GM12878 (cell line): ENCODE results near the gene CMTM5. TPM values are rescaled to one million over a fixed set of nuclear protein-coding genes. Genes with fewer than 3 reads are reported as not detected.

ENCODE experiments used
- CREB1 ChIP-seq: IDR thresholded peaks from 2 replicates; pipeline ENCODE4 v1.6.1; 2012; ENCODE audit warnings: low read depth, mild to moderate bottlenecking, inconsistent platforms
- ETV6 ChIP-seq, 2 experiments: fragments of 450-650 bp in 1 of 2; IDR thresholded peaks in 1 of 2; conservative IDR thresholded peaks in 1 of 2; 2 replicates each; pipeline ENCODE4 v1.6.1; 2014; ENCODE audit warnings: antibody characterized with exemption in 1 of 2, borderline replicate concordance in 1 of 2, low read depth in 1 of 2, mild to moderate bottlenecking in 1 of 2, moderate library complexity in 1 of 2
- FOXK2 ChIP-seq: fragments of 450-650 bp; IDR thresholded peaks from 2 replicates; pipeline ENCODE4 v1.6.1; 2017; ENCODE audit warnings: mild to moderate bottlenecking, moderate library complexity
- KDM1A ChIP-seq: fragments of 200-600 bp; sonication (generic); IDR thresholded peaks from 2 replicates; pipeline ENCODE4 v1.6.1; 2016; ENCODE audit warnings: borderline replicate concordance
- TCF12 ChIP-seq: IDR thresholded peaks from 2 replicates; pipeline ENCODE4 v1.6.1; 2011; ENCODE audit warnings: low read depth, mild to moderate bottlenecking, low read length
- polyA plus RNA-seq, 11 experiments: library from polyadenylated mRNA; depleted of rRNA in 4 of 11; unstranded in 6 of 11; stranded (reverse) in 5 of 11; fragments of >200 nt; fragmentation: Nextera tagmentation in 4 of 11; fragmentation: Illumina TruSeq in 1 of 11; extraction: Ambion mirVana in 4 of 11; extraction: Trizol in 1 of 11; gene quantifications; 1 replicate in 1 of 11; 2 replicates in 10 of 11; pipeline versions ENCODE4 v1.2.1 to v1.2.3, GENCODE V29; 2011 to 2016; ENCODE audit warnings: inconsistent platforms in 2 of 11, missing spikeins in 2 of 11, low read depth in 1 of 11
- total RNA-seq, 4 experiments: library from RNA; depleted of rRNA in 3 of 4; stranded (reverse); fragments of >200 nt in 3 of 4; fragmentation: Illumina TruSeq in 1 of 4; extraction: Trizol in 1 of 4; gene quantifications; 2 replicates each; pipeline versions ENCODE4 v1.2.1 to v1.2.3, GENCODE V29; 2013 to 2021
- TF ChIP-seq, protein P1 (sequence below): fragments of 450-650 bp; IDR thresholded peaks from 2 replicates; pipeline ENCODE4 v1.6.1; 2016; ENCODE audit warnings: mild to moderate bottlenecking, moderate library complexity, borderline replicate concordance

Gene CMTM5
- total and polyA plus RNA-seq, 10 of the 15 experiments (the other 5 are each of a cell fraction or from before 2014, with no cell fraction given) = not detected

DNA sequence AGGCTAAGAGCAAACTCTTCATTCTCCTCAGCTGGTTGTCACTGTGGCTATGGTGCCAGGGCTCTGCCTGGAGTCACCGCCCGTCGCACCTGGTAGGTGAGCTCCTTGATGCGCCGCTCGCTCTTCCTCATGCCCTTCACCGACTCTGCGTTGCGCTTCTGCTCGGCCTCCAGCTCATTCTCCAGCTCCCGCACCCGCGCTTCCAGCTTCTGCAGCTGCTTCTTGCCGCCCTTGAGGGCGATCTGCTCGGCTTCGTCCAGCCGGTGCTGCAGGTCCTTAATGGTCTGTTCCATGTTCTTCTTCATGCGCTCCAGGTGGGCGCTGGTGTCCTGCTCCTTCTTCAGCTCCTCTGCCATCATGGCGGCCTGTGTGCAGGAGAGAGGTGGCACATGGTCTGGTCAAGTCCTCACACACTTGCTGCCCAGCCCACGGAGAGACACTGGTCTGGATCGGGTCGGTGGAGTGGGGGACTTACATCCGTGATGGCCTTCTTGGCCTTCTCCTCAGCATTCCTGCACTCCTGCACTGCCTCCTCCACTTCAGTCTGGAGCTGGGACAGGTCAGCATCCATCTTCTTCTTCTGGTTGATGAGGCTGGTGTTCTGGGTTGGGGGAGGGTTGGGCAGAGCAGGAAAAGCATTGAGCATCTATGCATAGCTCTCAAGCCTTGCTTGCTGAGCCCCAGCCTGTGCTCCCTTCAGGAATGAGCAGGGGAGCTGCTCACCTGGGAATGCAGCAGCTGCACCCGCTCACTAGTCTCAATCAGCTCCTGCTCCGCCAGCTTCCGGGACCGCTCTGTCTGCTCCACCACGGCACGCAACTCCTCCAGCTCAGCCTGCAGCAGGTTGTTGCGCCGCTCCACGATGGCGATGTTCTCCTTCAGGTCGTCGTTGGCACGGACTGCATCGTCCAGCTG lies 38.3 kb downstream of the CMTM5 start (continued):
- TF ChIP-seq, protein P1, sequence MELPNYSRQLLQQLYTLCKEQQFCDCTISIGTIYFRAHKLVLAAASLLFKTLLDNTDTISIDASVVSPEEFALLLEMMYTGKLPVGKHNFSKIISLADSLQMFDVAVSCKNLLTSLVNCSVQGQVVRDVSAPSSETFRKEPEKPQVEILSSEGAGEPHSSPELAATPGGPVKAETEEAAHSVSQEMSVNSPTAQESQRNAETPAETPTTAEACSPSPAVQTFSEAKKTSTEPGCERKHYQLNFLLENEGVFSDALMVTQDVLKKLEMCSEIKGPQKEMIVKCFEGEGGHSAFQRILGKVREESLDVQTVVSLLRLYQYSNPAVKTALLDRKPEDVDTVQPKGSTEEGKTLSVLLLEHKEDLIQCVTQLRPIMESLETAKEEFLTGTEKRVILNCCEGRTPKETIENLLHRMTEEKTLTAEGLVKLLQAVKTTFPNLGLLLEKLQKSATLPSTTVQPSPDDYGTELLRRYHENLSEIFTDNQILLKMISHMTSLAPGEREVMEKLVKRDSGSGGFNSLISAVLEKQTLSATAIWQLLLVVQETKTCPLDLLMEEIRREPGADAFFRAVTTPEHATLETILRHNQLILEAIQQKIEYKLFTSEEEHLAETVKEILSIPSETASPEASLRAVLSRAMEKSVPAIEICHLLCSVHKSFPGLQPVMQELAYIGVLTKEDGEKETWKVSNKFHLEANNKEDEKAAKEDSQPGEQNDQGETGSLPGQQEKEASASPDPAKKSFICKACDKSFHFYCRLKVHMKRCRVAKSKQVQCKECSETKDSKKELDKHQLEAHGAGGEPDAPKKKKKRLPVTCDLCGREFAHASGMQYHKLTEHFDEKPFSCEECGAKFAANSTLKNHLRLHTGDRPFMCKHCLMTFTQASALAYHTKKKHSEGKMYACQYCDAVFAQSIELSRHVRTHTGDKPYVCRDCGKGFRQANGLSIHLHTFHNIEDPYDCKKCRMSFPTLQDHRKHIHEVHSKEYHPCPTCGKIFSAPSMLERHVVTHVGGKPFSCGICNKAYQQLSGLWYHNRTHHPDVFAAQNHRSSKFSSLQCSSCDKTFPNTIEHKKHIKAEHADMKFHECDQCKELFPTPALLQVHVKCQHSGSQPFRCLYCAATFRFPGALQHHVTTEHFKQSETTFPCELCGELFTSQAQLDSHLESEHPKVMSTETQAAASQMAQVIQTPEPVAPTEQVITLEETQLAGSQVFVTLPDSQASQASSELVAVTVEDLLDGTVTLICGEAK = no peak
- TF ChIP-seq ETV6 (conservative IDR thresholded peaks at IDR 0.05 in 1 of 2, IDR thresholded peaks at IDR 0.05 in 1 of 2; ENCODE audit: borderline replicate concordance in 1 of 2, low read depth in 1 of 2) (no peak), CREB1 (no peak), TCF12 (no peak), FOXK2 (no peak), KDM1A (no peak)
- TF ChIP-seq, all 136 proteins: peak for 0
